Esophagus squamous epithelium (tissue), 5 donors: ENCODE results near the gene TOGARAM2. TPM values are rescaled to one million over a fixed set of nuclear protein-coding genes. Genes with fewer than 3 reads are reported as not detected.

ENCODE experiments used
- DNase-seq: peaks from one replicate; lab custom pipeline; 2025; lab: John Stamatoyannopoulos, UW
- H3K27ac ChIP-seq, 4 donors: fragments of 200-600 bp; sonication (generic); one replicate each; pipeline ENCODE4 v1.5.1; 2016 to 2019; ENCODE audit warnings: mild to moderate bottlenecking in 1 of 4
- H3K27me3 ChIP-seq, 4 donors: fragments of 200-600 bp; sonication (generic); 1 replicate in 3 of 4; 2 replicates in 1 of 4; pipeline versions ENCODE4 v1.5.1 to v1.6.0; 2017 to 2021; ENCODE audit warnings: antibody characterized with exemption in 1 of 4
- H3K36me3 ChIP-seq, 3 donors: fragments of 200-600 bp; sonication (generic); one replicate each; pipeline ENCODE4 v1.5.1; 2016 to 2019
- H3K4me1 ChIP-seq, 3 donors: fragments of 200-600 bp; sonication (generic); one replicate each; pipeline ENCODE4 v1.5.1; 2017 to 2019
- H3K4me3 ChIP-seq, 4 donors: fragments of 200-600 bp; sonication (generic); 1 replicate in 3 of 4; 2 replicates in 1 of 4; pipeline ENCODE4 v1.5.1; 2016 to 2019; ENCODE audit warnings: mild to moderate bottlenecking in 2 of 4, moderate library complexity in 1 of 4
- H3K9me3 ChIP-seq, 3 donors: fragments of 200-600 bp; sonication (generic); one replicate each; pipeline ENCODE4 v1.5.1; 2016 to 2019
- CTCF ChIP-seq, 6 experiments: fragments of 450-650 bp in 4 of 6; fragments of 200-600 bp in 2 of 6; sonication (generic) in 2 of 6; IDR thresholded peaks; one replicate each; pipeline ENCODE4 v1.5.1; 2016 to 2019; ENCODE audit warnings: antibody characterized with exemption in 6 of 6, mild to moderate bottlenecking in 4 of 6, moderate library complexity in 4 of 6
- POLR2A ChIP-seq, 4 donors: fragments of 450-650 bp; IDR thresholded peaks; one replicate each; pipeline ENCODE4 v1.6.1; 2017; ENCODE audit warnings: antibody characterized with exemption in 4 of 4, mild to moderate bottlenecking in 4 of 4, moderate library complexity in 3 of 4
- WGBS, 2 donors: methylation state at CpG; one replicate each; pipeline ENCODE4 v1.1.5; 2018; 5-methylcytosine and 5-hydroxymethylcytosine counted together
- intact Hi-C: fragments of 100-400 bp; cut with DNase I; formaldehyde crosslinking; loops from one replicate; pipeline ENCODE4 v1.15.0; 2022
- total RNA-seq, 4 donors: library from RNA; depleted of rRNA; stranded (reverse); fragments of >200 nt; gene quantifications; one replicate each; pipeline ENCODE4 v1.1.0, GENCODE V29; 2016
- donor health status: DM: yes; HTN: yes; CAD: no.

TOGARAM2 gene
- total RNA-seq, 4 donors from 2014 or later = 0.03 to 0.76 (median 0.48) TPM; not detected in 1

GRCh38 chr2:29015701-29016470 is 34.8 kb downstream of the TOGARAM2 start:
- Histone ChIP-seq H3K27me3 (no peaks in the 10 kb centered on the region), H3K36me3 (no peaks in the 10 kb centered on the region), H3K4me1 (peaks cover 0 to 58% (median 20%) of the 10 kb centered on the region in 3 donors), H3K27ac (peak overlapping the region; percentile 18 to 79 (median 42)), H3K9me3 (no peaks in the 10 kb centered on the region), H3K4me3 (no peak overlapping the region)
- DNase-seq = no peak
- WGBS, 2 donors = 75 to 78% methylated on average over 17 of the region's 17 CpGs
- no peak for TF ChIP-seq POLR2A (IDR thresholded peaks at IDR 0.05)
- no peak for TF ChIP-seq CTCF (IDR thresholded peaks at IDR 0.05)
- intact Hi-C loops = no loop called here

- Histone ChIP-seq H3K4me1 (peaks cover 0 to 52% (median 15%) of the 10 kb centered on the region in 3 donors), H3K9me3 (no peaks in the 10 kb centered on the region), H3K36me3 (no peaks in the 10 kb centered on the region), H3K27me3 (no peaks in the 10 kb centered on the region), H3K4me3 (no peak overlapping the region), H3K27ac (peak overlapping the region in 2 of 4 donors; percentile 25 to 59)
- WGBS, 2 donors = 58 to 62% methylated on average over 5 of the region's 5 CpGs
- intact Hi-C loops = no loop called here
- TF ChIP-seq POLR2A (IDR thresholded peaks at IDR 0.05) = no peak
- DNase-seq = no peak
Observed at GRCh38 chr2:29016504-29016903, 35.4 kb downstream of the TOGARAM2 start.

- Histone ChIP-seq H3K27me3 (no peaks in the 10 kb centered on the region), H3K4me3 (no peak overlapping the region), H3K9me3 (no peaks in the 10 kb centered on the region), H3K27ac (no peak overlapping the region), H3K36me3 (no peaks in the 10 kb centered on the region), H3K4me1 (peaks cover 0 to 38% (median 3%) of the 10 kb centered on the region in 3 donors)
- WGBS, 2 donors = 79 to 83% methylated on average over 3 to 5 of the region's 19 CpGs
- no peak for TF ChIP-seq POLR2A (IDR thresholded peaks at IDR 0.05)
- no peak for TF ChIP-seq CTCF (IDR thresholded peaks at IDR 0.05)
- intact Hi-C loops = no loop called here
- no peak for DNase-seq
Observed at GRCh38 chr2:29017716-29018435, 36.8 kb downstream of the TOGARAM2 start.

- no peak for TF ChIP-seq POLR2A (IDR thresholded peaks at IDR 0.05)
- Histone ChIP-seq H3K36me3 (no peaks in the 10 kb centered on the region), H3K9me3 (no peaks in the 10 kb centered on the region), H3K27ac (no peak overlapping the region), H3K4me3 (no peak overlapping the region), H3K4me1 (peaks cover 0 to 11% (median 0%) of the 10 kb centered on the region in 3 donors), H3K27me3 (no peaks in the 10 kb centered on the region)
- DNase-seq = no peak
- 85 to 100% methylated on average over 2 to 3 of the region's 11 CpGs for WGBS, 2 donors
- intact Hi-C loops = no loop called here
Observed at GRCh38 chr2:29021886-29022285, 40.8 kb downstream of the TOGARAM2 start.

GRCh38 chr2:29022679-29023078 is 41.6 kb downstream of the TOGARAM2 start:
- no peaks in the 10 kb centered on the region for H3K36me3 ChIP-seq
- no peak overlapping the region for H3K4me3 ChIP-seq
- TF ChIP-seq POLR2A (IDR thresholded peaks at IDR 0.05) = no peak
- TF ChIP-seq CTCF (IDR thresholded peaks at IDR 0.05) = no peak
- 93% methylated on average over 2 of the region's 6 CpGs; no CpG with 5 or more reads in 1 of the 2 donors for WGBS, 2 donors
- intact Hi-C loops = no loop called here
- H3K27ac ChIP-seq = no peak overlapping the region
- no peaks in the 10 kb centered on the region for H3K27me3 ChIP-seq
- no peak for DNase-seq
- H3K4me1 ChIP-seq = peaks cover 0 to 10% (median 0%) of the 10 kb centered on the region in 3 donors
- H3K9me3 ChIP-seq = no peaks in the 10 kb centered on the region

- H3K4me3 ChIP-seq = no peak overlapping the region
- H3K27me3 ChIP-seq = no peaks in the 10 kb centered on the region
- TF ChIP-seq POLR2A (IDR thresholded peaks at IDR 0.05) = no peak
- TF ChIP-seq CTCF (IDR thresholded peaks at IDR 0.05) = no peak
- 100% methylated on average over 1 of the region's 4 CpGs; no CpG with 5 or more reads in 1 of the 2 donors for WGBS, 2 donors
- no peaks in the 10 kb centered on the region for H3K36me3 ChIP-seq
- intact Hi-C loops = no loop called here
- no peak for DNase-seq
- peaks cover 0 to 10% (median 0%) of the 10 kb centered on the region in 3 donors for H3K4me1 ChIP-seq
- H3K27ac ChIP-seq = no peak overlapping the region
- no peaks in the 10 kb centered on the region for H3K9me3 ChIP-seq
Observed at GRCh38 chr2:29023188-29023587, 42.1 kb downstream of the TOGARAM2 start.
